WTC11 (cell line): ENCODE results near the gene GLA. TPM values are rescaled to one million over a fixed set of nuclear protein-coding genes. Genes with fewer than 3 reads are reported as not detected.

ENCODE experiments used
- ATAC-seq: fragments of 200-7000 bp; cut with Tn5 transposase; 2 replicates; pipeline ENCODE4 v1.10.0; 2021; ENCODE audit warnings: mild to moderate bottlenecking, moderate library complexity
- CTCF ChIA-PET: fragments of 300-600 bp; sonication (Branson Sonifier 250); formaldehyde crosslinking; loops from one replicate; lab custom pipeline; 2021; ENCODE audit warnings: antibody characterized with exemption; lab: Charles Lee
- POLR2A ChIA-PET: fragments of 350-600 bp; sonication (Branson Sonifier 250); formaldehyde crosslinking; loops from one replicate; lab custom pipeline; 2021; ENCODE audit warnings: antibody characterized with exemption; lab: Charles Lee
- DNase-seq: peaks from one replicate; pipeline ENCODE4 v3.0.0; 2021; ENCODE audit warnings: low spot score
- H3K27ac Mint-ChIP-seq: 2 replicates; pipeline ENCODE4 v1.8.0; 2021; ENCODE audit warnings: mixed read lengths
- H3K27me3 Mint-ChIP-seq: 2 replicates; pipeline ENCODE4 v1.8.0; 2021; ENCODE audit warnings: low read depth, mild to moderate bottlenecking, moderate library complexity, mixed read lengths
- H3K36me3 Mint-ChIP-seq: 2 replicates; pipeline ENCODE4 v1.8.0; 2021; ENCODE audit warnings: mixed read lengths
- H3K4me1 Mint-ChIP-seq: 2 replicates; pipeline ENCODE4 v1.8.0; 2022; ENCODE audit warnings: mixed read lengths
- H3K4me3 Mint-ChIP-seq: 2 replicates; pipeline ENCODE4 v1.8.0; 2021; ENCODE audit warnings: mild to moderate bottlenecking, moderate library complexity, mixed read lengths
- H3K9me3 Mint-ChIP-seq: 2 replicates; pipeline ENCODE4 v1.8.0; 2021; ENCODE audit warnings: mixed read lengths
- AFF4 ChIP-seq: sonication (generic); formaldehyde crosslinking; IDR thresholded peaks from 2 replicates; pipeline ENCODE4 v1.8.1; 2023; ENCODE audit warnings: mild to moderate bottlenecking, missing genetic modification reagents, borderline replicate concordance
- E2F5 ChIP-seq: sonication (generic); formaldehyde crosslinking; IDR thresholded peaks from 2 replicates; pipeline ENCODE4 v1.8.1; 2022; ENCODE audit warnings: mild to moderate bottlenecking, moderate library complexity, missing genetic modification reagents
- GABPB1 ChIP-seq: sonication (generic); formaldehyde crosslinking; IDR thresholded peaks from 2 replicates; pipeline ENCODE4 v1.8.1; 2023; ENCODE audit warnings: mild to moderate bottlenecking, missing genetic modification reagents
- GRHL2 ChIP-seq: fragments of 250-450 bp; sonication (Bioruptor Pico); IDR thresholded peaks from 2 replicates; pipeline ENCODE4 v1.8.0; 2022; ENCODE audit warnings: mild to moderate bottlenecking, moderate library complexity; ENCODE audit not compliant: insufficient replicate concordance, severe bottlenecking
- JAZF1 ChIP-seq: fragments of 250-450 bp; sonication (Bioruptor Pico); IDR thresholded peaks from 2 replicates; pipeline ENCODE4 v1.9.0; 2021; ENCODE audit warnings: moderate library complexity, mild to moderate bottlenecking, inconsistent platforms
- JUN ChIP-seq: sonication (generic); formaldehyde crosslinking; IDR thresholded peaks from 2 replicates; pipeline ENCODE4 v1.8.0; 2023; ENCODE audit warnings: mild to moderate bottlenecking, missing genetic modification reagents
- NFYB ChIP-seq: sonication (generic); formaldehyde crosslinking; conservative IDR thresholded peaks from 2 replicates; pipeline ENCODE4 v1.8.0; 2022; ENCODE audit warnings: low read depth, missing genetic modification reagents
- NR2C2 ChIP-seq: sonication (generic); formaldehyde crosslinking; IDR thresholded peaks from 2 replicates; pipeline ENCODE4 v1.8.0; 2022; ENCODE audit warnings: mild to moderate bottlenecking, missing genetic modification reagents
- OVOL2 ChIP-seq: fragments of 250-450 bp; sonication (Bioruptor Pico); IDR thresholded peaks from 2 replicates; pipeline ENCODE4 v1.9.0; 2021; ENCODE audit warnings: mild to moderate bottlenecking, borderline replicate concordance
- RORB ChIP-seq: fragments of 250-450 bp; sonication (Bioruptor Pico); IDR thresholded peaks from 2 replicates; pipeline ENCODE4 v1.9.0; 2021; ENCODE audit warnings: mild to moderate bottlenecking
- SMAD3 ChIP-seq: sonication (generic); formaldehyde crosslinking; IDR thresholded peaks from 2 replicates; pipeline ENCODE4 v1.8.0; 2022; ENCODE audit warnings: missing genetic modification reagents, mild to moderate bottlenecking, borderline replicate concordance
- SOX15 ChIP-seq: fragments of 250-450 bp; sonication (Bioruptor Pico); IDR thresholded peaks from 2 replicates; pipeline ENCODE4 v1.9.0; 2021; ENCODE audit warnings: mild to moderate bottlenecking
- STAT6 ChIP-seq: sonication (generic); formaldehyde crosslinking; conservative IDR thresholded peaks from 2 replicates; pipeline ENCODE4 v1.8.1; 2023; ENCODE audit warnings: mild to moderate bottlenecking, low read depth, missing genetic modification reagents, moderate library complexity
- TEAD1 ChIP-seq: sonication (generic); formaldehyde crosslinking; IDR thresholded peaks from 2 replicates; pipeline ENCODE4 v1.8.0; 2022; ENCODE audit warnings: mild to moderate bottlenecking, missing genetic modification reagents
- ZNF396 ChIP-seq: fragments of 250-450 bp; sonication (Bioruptor Pico); IDR thresholded peaks from 2 replicates; pipeline ENCODE4 v1.8.0; 2021; ENCODE audit warnings: mild to moderate bottlenecking, moderate library complexity, borderline replicate concordance
- total RNA-seq: library from RNA; stranded (reverse); gene quantifications from 3 replicates; pipeline ENCODE4 v1.2.3, GENCODE V29; 2021
- TF ChIP-seq, protein P1 (sequence below): fragments of 250-450 bp; sonication (Bioruptor Pico); IDR thresholded peaks from 2 replicates; pipeline ENCODE4 v1.9.0; 2021; ENCODE audit warnings: mild to moderate bottlenecking
- TF ChIP-seq, protein P2 (sequence below): fragments of 250-450 bp; sonication (Bioruptor Pico); IDR thresholded peaks from 2 replicates; pipeline ENCODE4 v2.1.2; 2022; ENCODE audit warnings: mild to moderate bottlenecking, moderate library complexity

GLA gene
- total RNA-seq, 1 experiment from 2014 or later = 44.9 TPM

DNA sequence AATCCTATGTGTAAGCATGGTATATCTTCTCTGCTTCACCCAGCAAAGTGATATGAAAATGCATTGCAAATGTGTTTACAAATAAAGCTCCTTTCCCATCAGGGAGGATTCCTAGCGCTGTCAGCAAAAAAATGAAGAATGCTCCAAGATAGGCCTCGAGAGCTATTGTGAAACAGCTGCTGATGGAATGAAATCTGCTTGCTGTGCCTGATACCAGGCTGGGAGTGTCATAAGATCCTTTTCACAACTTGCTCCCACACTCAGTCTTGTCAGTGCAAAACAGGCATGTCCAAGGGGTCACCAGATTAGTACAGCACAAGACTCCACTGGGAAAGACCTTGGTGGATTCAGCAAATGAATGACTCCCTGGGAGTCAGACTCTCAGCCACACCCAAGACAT, 34.4 kb upstream of the GLA start (continued):
- TF ChIP-seq RORB (CRISPR knock-in tag) = no peak
- no peak for TF ChIP-seq GRHL2 (CRISPR knock-in tag)
- TF ChIP-seq SMAD3 = no peak
- TF ChIP-seq, protein P1, sequence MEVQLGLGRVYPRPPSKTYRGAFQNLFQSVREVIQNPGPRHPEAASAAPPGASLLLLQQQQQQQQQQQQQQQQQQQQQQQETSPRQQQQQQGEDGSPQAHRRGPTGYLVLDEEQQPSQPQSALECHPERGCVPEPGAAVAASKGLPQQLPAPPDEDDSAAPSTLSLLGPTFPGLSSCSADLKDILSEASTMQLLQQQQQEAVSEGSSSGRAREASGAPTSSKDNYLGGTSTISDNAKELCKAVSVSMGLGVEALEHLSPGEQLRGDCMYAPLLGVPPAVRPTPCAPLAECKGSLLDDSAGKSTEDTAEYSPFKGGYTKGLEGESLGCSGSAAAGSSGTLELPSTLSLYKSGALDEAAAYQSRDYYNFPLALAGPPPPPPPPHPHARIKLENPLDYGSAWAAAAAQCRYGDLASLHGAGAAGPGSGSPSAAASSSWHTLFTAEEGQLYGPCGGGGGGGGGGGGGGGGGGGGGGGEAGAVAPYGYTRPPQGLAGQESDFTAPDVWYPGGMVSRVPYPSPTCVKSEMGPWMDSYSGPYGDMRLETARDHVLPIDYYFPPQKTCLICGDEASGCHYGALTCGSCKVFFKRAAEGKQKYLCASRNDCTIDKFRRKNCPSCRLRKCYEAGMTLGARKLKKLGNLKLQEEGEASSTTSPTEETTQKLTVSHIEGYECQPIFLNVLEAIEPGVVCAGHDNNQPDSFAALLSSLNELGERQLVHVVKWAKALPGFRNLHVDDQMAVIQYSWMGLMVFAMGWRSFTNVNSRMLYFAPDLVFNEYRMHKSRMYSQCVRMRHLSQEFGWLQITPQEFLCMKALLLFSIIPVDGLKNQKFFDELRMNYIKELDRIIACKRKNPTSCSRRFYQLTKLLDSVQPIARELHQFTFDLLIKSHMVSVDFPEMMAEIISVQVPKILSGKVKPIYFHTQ (CRISPR knock-in tag) = no peak

GRCh38 chrX:101430457-101431078, 22.8 kb upstream of the GLA start:
- H3K4me3 Mint-ChIP-seq = no peak overlapping the region
- peaks cover 47% of the 10 kb centered on the region for H3K36me3 Mint-ChIP-seq
- DNase-seq (no peak), ATAC-seq (no peak)
- H3K27ac Mint-ChIP-seq = no peak overlapping the region
- POLR2A ChIA-PET = no interaction called here
- H3K9me3 Mint-ChIP-seq = peaks cover 17% of the 10 kb centered on the region
- no peak for TF ChIP-seq SOX15 (CRISPR knock-in tag)
- no peak for TF ChIP-seq OVOL2 (CRISPR knock-in tag)
- TF ChIP-seq, protein P2, sequence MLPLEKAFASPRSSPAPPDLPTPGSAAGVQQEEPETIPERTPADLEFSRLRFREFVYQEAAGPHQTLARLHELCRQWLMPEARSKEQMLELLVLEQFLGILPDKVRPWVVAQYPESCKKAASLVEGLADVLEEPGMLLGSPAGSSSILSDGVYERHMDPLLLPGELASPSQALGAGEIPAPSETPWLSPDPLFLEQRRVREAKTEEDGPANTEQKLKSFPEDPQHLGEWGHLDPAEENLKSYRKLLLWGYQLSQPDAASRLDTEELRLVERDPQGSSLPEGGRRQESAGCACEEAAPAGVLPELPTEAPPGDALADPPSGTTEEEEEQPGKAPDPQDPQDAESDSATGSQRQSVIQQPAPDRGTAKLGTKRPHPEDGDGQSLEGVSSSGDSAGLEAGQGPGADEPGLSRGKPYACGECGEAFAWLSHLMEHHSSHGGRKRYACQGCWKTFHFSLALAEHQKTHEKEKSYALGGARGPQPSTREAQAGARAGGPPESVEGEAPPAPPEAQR (CRISPR knock-in tag) = no peak
- TF ChIP-seq STAT6 (CRISPR knock-in tag) = no peak
- TF ChIP-seq NFYB = no peak
- no peaks in the 10 kb centered on the region for H3K4me1 Mint-ChIP-seq
- no peaks in the 10 kb centered on the region; the same call in 1 of the 2 replicates for H3K27me3 Mint-ChIP-seq
- CTCF ChIA-PET = no interaction called here

DNA sequence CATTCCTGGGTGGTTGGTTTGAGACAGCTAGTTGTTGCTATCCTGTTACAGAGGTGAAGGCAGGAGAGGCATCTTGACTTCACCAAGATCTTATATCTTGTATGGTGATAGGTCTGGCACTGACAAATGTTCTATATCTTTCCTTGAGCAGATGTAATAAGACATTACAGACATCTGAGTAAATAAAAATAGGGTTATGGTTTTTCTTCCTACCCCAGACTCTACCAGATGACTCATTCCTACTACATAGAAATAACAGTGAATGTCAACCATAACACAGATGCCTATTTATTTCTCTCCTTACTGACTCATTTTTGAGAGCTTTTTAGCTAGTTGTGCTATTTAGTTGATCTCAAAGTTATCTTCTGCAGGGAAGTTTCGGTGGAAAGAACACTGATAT, 22.2 kb upstream of the GLA start:
- no peak overlapping the region for H3K4me3 Mint-ChIP-seq
- no peaks in the 10 kb centered on the region; the same call in 1 of the 2 replicates for H3K27me3 Mint-ChIP-seq
- ChIA-PET CTCF (interaction anchor here (0.7 kb wide), 1 partner anchor 15 kb away, joined by 3 read pairs; no protein-coding TSS in a partner anchor), POLR2A (no interaction called here)
- no peak overlapping the region for H3K27ac Mint-ChIP-seq
- peaks cover 50% of the 10 kb centered on the region for H3K36me3 Mint-ChIP-seq
- DNase-seq (no peak), ATAC-seq (no peak)
- no peaks in the 10 kb centered on the region for H3K4me1 Mint-ChIP-seq
- H3K9me3 Mint-ChIP-seq = peaks cover 17% of the 10 kb centered on the region
- TF ChIP-seq JAZF1 (CRISPR knock-in tag) (no peak), TEAD1 (CRISPR knock-in tag) (no peak), ZNF396 (CRISPR knock-in tag) (no peak), SMAD3 (no peak), JUN (no peak), E2F5 (CRISPR knock-in tag) (no peak), AFF4 (CRISPR knock-in tag) (no peak), STAT6 (CRISPR knock-in tag) (no peak), GRHL2 (CRISPR knock-in tag) (no peak), GABPB1 (CRISPR knock-in tag) (no peak), NR2C2 (CRISPR knock-in tag) (no peak)
